Retinal pigment epithelial cell (primary cell): Measurements from ENCODE around the gene MKNK2.

Experiments used
- DNase-seq: peaks from one replicate; pipeline ENCODE4 v3.0.0-alpha.2; 2010; ENCODE audit warnings: low read depth
- H3K4me3 ChIP-seq: 2 replicates; pipeline ENCODE4 v1.5.1; 2011; ENCODE audit warnings: mild to moderate bottlenecking, low read length, control low read depth, moderate library complexity
- CTCF ChIP-seq: conservative IDR thresholded peaks from 2 replicates; pipeline ENCODE4 v1.5.1; 2011; ENCODE audit warnings: low read depth, low read length, control low read depth, inconsistent platforms

MKNK2 gene

GRCh38 chr19:2084993-2085720, 34.1 kb upstream of the MKNK2 start:
- no peak for TF ChIP-seq CTCF
- no peak overlapping the region for H3K4me3 ChIP-seq
- no peak for DNase-seq

GRCh38 chr19:2083174-2083854, 32.3 kb upstream of the MKNK2 start:
- no peak for DNase-seq
- TF ChIP-seq CTCF: no peak
- no peak overlapping the region for H3K4me3 ChIP-seq

GRCh38 chr19:2081873-2082810, 31.1 kb upstream of the MKNK2 start:
- H3K4me3 ChIP-seq: no peak overlapping the region
- no peak for DNase-seq
- no peak for TF ChIP-seq CTCF

GRCh38 chr19:2080336-2080988, 29.4 kb upstream of the MKNK2 start:
- no peak overlapping the region for H3K4me3 ChIP-seq
- no peak for DNase-seq
- no peak for TF ChIP-seq CTCF

GRCh38 chr19:2079865-2080301, 28.8 kb upstream of the MKNK2 start:
- no peak for TF ChIP-seq CTCF
- DNase-seq: no peak
- no peak overlapping the region for H3K4me3 ChIP-seq

GRCh38 chr19:2079076-2079864, 28.2 kb upstream of the MKNK2 start:
- TF ChIP-seq CTCF: no peak
- H3K4me3 ChIP-seq: no peak overlapping the region
- no peak for DNase-seq
